GM12875 (cell line): ENCODE measurements around the gene HK2.
"Not testable (repeated sequence)": the region's sequence is repeated elsewhere in the genome, so short reads cannot be mapped to it uniquely, and the experiment has no call there.

Source experiments
- H3K4me3 ChIP-seq: one replicate; pipeline ENCODE4 v1.5.1; 2011; ENCODE audit warnings: low read depth, low read length, control low read depth
- CTCF ChIP-seq: IDR thresholded peaks from 2 replicates; pipeline ENCODE4 v1.5.1; 2011; ENCODE audit warnings: low read depth, mild to moderate bottlenecking, control low read depth, inconsistent platforms, low read length, moderate library complexity, borderline replicate concordance; ENCODE audit not compliant: insufficient read depth

HK2 gene

GRCh38 chr2:74845991-74846390 lies 12.1 kb downstream of the HK2 start:
- TF ChIP-seq CTCF = no peak
- H3K4me3 ChIP-seq = no peak overlapping the region

- TF ChIP-seq CTCF = no peak
- H3K4me3 ChIP-seq = no peak overlapping the region
Observed at GRCh38 chr2:74846481-74846880, 12.6 kb downstream of the HK2 start.

- TF ChIP-seq CTCF = no peak
- H3K4me3 ChIP-seq = no peak overlapping the region
Observed at GRCh38 chr2:74847070-74847858, 13.3 kb downstream of the HK2 start.

- no peak overlapping the region for H3K4me3 ChIP-seq
- TF ChIP-seq CTCF = no peak
Observed at GRCh38 chr2:74849228-74849892, 15.4 kb downstream of the HK2 start.

- H3K4me3 ChIP-seq = no peak overlapping the region
- no peak for TF ChIP-seq CTCF
Observed at GRCh38 chr2:74850496-74851190, 16.7 kb downstream of the HK2 start.

GRCh38 chr2:74851191-74851566 lies 17.3 kb downstream of the HK2 start:
- TF ChIP-seq CTCF = no peak
- H3K4me3 ChIP-seq = no peak overlapping the region

- not testable (repeated sequence) for H3K4me3 ChIP-seq
Observed at GRCh38 chr2:74853360-74853759, 19.4 kb downstream of the HK2 start.
